Activated CD8-positive, alpha-beta memory T cell treated with anti-CD3 and anti-CD28 coated beads, Interleukin-2, amount 50 U/mL, for 4 hours (primary cell): Measurements from ENCODE around the gene SOD3.

Experiments
- DNase-seq: peaks from one replicate; pipeline ENCODE4 v3.0.0-alpha.2; 2020

The SOD3 gene

GRCh38 chr4:24775750-24776149, 19.6 kb upstream of the SOD3 start:
- no peak for DNase-seq

- no peak for DNase-seq
Observed at GRCh38 chr4:24777536-24778463, 17.6 kb upstream of the SOD3 start.

GRCh38 chr4:24778464-24779225, 16.7 kb upstream of the SOD3 start:
- no peak for DNase-seq

- DNase-seq: no peak
Observed at GRCh38 chr4:24780936-24781495, 14.4 kb upstream of the SOD3 start.

- DNase-seq: no peak
Observed at GRCh38 chr4:24781999-24782745, 13.2 kb upstream of the SOD3 start.

- no peak for DNase-seq
Observed at GRCh38 chr4:24783506-24783905, 11.9 kb upstream of the SOD3 start.

GRCh38 chr4:24791043-24791442, 4.3 kb upstream of the SOD3 start:
- no peak for DNase-seq

GRCh38 chr4:24792552-24792951, 2.8 kb upstream of the SOD3 start:
- DNase-seq: no peak

GRCh38 chr4:24793219-24794005, 2.0 kb upstream of the SOD3 start:
- no peak for DNase-seq

GRCh38 chr4:24794051-24794450, 1.3 kb upstream of the SOD3 start:
- DNase-seq: no peak

- DNase-seq: no peak
Observed at GRCh38 chr4:24794480-24794879, 893 bp upstream of the SOD3 start.

- DNase-seq: no peak
Observed at GRCh38 chr4:24795666-24796381, 451 bp downstream of the SOD3 start.

- no peak for DNase-seq
Observed at GRCh38 chr4:24796620-24797019, 1.2 kb downstream of the SOD3 start.

- no peak for DNase-seq
Observed at GRCh38 chr4:24798036-24798610, 2.8 kb downstream of the SOD3 start.

GRCh38 chr4:24799196-24799543, 3.8 kb downstream of the SOD3 start:
- DNase-seq: no peak

- no peak for DNase-seq
Observed at GRCh38 chr4:24799544-24800324, 4.4 kb downstream of the SOD3 start.

- DNase-seq: no peak
Observed at GRCh38 chr4:24800325-24800895, 5.0 kb downstream of the SOD3 start.

- no peak for DNase-seq
Observed at GRCh38 chr4:24801136-24801855, 5.9 kb downstream of the SOD3 start.

- no peak for DNase-seq
Observed at GRCh38 chr4:24802648-24803047, 7.3 kb downstream of the SOD3 start.
